PFSK-1 (cell line): ENCODE data around the gene ERCC3.

Source experiments
- FOXP2 ChIP-seq: optimal IDR thresholded peaks from 2 replicates; pipeline ENCODE3; 2011; ENCODE audit warnings: borderline replicate concordance, control low read depth, inconsistent platforms; ENCODE audit not compliant: insufficient read depth; ENCODE audit errors: extremely low read length, extremely low read depth
- POLR2AphosphoS5 ChIP-seq: IDR thresholded peaks from 2 replicates; pipeline ENCODE4 v1.6.1; 2012; ENCODE audit warnings: low read depth, mild to moderate bottlenecking, control low read depth, low read length, moderate library complexity
- SIN3A ChIP-seq: IDR thresholded peaks from 2 replicates; pipeline ENCODE4 v1.6.1; 2012; ENCODE audit warnings: mild to moderate bottlenecking, low read length, moderate library complexity, borderline replicate concordance; ENCODE audit not compliant: insufficient read depth
- TAF1 ChIP-seq: IDR thresholded peaks from 2 replicates; pipeline ENCODE4 v1.6.1; 2012; ENCODE audit warnings: low read length, control low read depth, borderline replicate concordance; ENCODE audit not compliant: insufficient read depth
- TF ChIP-seq, protein P1 (sequence below), 2 experiments: IDR thresholded peaks; 2 replicates each; pipeline versions ENCODE4 v1.6.1 to v1.8.0; 2011 to 2012; ENCODE audit warnings: low read depth in 2 of 2, low read length in 2 of 2, control low read depth in 1 of 2, inconsistent platforms in 1 of 2, mild to moderate bottlenecking in 1 of 2, moderate library complexity in 1 of 2; ENCODE audit not compliant: insufficient read depth in 1 of 2

The ERCC3 gene

DNA sequence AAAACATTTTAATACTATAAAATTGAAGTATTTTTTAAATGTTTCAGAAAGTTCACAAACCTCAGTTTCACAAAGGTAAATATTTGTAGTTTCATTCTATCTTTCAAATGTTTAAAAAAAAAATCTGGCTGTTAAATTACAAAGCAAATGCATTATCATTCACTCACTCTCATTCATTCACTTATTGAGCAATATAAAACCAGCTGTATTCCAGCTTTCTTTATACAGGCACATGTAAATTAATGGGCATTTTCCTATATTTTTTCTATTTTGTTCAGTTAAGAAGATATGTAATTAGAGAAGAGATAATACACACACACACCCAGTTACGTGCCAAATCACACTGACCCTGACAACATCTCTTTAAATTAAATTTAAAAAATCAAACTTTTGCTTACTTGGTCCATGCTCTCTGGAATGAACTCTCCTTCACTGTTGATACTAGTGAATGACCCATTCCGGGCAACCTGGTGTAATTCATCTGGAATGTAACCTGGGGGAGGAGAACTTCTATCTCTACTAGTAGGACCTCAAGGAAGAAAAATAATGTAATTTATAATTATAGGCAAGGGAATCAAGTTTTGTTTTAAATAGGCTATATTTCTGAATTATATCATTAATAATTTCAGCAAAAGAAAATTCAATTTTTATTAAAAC is 32.5 kb upstream of the ERCC3 start:
- TF ChIP-seq POLR2AphosphoS5 (no peak), FOXP2 (no peak), TAF1 (no peak), SIN3A (no peak)
- TF ChIP-seq, protein P1, sequence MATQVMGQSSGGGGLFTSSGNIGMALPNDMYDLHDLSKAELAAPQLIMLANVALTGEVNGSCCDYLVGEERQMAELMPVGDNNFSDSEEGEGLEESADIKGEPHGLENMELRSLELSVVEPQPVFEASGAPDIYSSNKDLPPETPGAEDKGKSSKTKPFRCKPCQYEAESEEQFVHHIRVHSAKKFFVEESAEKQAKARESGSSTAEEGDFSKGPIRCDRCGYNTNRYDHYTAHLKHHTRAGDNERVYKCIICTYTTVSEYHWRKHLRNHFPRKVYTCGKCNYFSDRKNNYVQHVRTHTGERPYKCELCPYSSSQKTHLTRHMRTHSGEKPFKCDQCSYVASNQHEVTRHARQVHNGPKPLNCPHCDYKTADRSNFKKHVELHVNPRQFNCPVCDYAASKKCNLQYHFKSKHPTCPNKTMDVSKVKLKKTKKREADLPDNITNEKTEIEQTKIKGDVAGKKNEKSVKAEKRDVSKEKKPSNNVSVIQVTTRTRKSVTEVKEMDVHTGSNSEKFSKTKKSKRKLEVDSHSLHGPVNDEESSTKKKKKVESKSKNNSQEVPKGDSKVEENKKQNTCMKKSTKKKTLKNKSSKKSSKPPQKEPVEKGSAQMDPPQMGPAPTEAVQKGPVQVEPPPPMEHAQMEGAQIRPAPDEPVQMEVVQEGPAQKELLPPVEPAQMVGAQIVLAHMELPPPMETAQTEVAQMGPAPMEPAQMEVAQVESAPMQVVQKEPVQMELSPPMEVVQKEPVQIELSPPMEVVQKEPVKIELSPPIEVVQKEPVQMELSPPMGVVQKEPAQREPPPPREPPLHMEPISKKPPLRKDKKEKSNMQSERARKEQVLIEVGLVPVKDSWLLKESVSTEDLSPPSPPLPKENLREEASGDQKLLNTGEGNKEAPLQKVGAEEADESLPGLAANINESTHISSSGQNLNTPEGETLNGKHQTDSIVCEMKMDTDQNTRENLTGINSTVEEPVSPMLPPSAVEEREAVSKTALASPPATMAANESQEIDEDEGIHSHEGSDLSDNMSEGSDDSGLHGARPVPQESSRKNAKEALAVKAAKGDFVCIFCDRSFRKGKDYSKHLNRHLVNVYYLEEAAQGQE (IDR thresholded peaks at IDR 0.05; ENCODE audit: insufficient read depth in 1 of 2, low read depth in 2 of 2, low read length in 2 of 2), result no peak

DNA sequence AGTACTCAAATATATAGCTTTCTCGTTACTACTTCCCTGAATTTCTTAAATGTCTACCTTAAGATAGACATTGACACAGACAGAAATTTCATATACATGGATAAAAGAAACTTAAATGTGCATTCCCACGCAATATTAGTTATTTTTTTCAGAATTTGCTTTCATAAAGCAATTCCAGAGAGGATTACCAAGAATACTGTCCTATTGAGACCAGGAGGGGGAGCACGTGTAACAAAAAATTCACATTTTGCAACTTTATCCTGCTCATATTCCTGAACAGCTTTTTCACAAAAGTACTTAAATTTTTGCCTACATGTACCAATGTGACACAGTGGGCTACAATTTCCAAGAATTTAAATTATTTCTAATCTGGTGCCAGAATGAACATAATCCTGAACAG is 30.7 kb upstream of the ERCC3 start:
- TF ChIP-seq POLR2AphosphoS5 (no peak), SIN3A (no peak), TAF1 (no peak), FOXP2 (no peak)
- TF ChIP-seq, protein P1 (IDR thresholded peaks at IDR 0.05; ENCODE audit: insufficient read depth in 1 of 2, low read depth in 2 of 2, low read length in 2 of 2), result no peak

DNA sequence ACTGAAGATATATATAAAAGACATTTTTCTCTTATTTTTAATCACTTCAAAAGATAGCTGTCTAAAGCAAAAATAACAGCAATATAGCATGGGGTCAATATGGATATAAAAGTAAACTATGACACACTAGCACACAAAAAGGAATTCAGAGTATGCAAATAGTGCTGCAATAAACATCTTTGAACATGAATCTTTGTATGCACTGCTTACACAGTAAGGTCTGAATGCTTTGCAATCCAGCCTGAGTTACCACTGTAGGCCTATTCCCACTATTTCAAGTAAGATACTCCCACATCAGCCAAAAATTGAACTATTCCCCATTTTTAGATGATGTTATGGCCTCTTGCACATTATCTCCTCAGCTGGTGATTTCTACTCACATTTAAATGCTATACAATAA is 27.4 kb upstream of the ERCC3 start:
- no peak for TF ChIP-seq TAF1
- TF ChIP-seq POLR2AphosphoS5, result no peak
- TF ChIP-seq, protein P1 (IDR thresholded peaks at IDR 0.05; ENCODE audit: insufficient read depth in 1 of 2, low read depth in 2 of 2, low read length in 2 of 2), result no peak
- no peak for TF ChIP-seq FOXP2
- TF ChIP-seq SIN3A, result no peak

DNA sequence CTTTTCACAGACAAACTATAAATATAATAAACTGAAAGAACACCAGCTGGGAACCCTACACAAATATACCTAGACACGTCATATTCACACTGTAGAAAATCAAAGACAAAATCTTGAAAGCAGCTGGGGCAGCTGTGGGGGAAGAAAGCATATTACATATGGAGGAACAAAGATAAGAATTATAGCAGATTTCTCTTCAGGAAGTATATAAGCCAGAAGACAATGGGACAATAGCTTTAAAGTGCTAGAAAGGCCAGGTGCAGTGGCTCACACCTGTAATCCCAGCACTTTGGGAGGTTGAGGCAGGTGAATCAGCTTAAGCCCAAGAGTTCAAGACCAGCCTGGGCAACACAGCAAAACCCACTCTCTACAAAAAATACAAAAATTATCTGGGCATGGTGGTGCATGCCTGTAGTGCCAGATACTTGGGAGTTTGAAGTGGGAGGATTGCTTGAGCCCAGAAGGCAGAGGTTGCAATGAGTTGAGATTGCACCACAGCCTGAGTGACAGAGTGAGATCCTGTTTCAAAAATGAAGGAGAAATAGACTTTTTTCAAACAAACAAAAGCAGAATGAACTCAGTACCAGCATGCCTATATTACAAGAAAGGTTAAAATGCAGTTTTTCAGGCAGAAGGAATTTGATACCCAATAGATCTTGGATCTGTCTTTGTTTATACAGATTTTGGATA is 26.8 kb upstream of the ERCC3 start:
- TF ChIP-seq POLR2AphosphoS5, result no peak
- no peak for TF ChIP-seq SIN3A
- no peak for TF ChIP-seq TAF1
- no peak for TF ChIP-seq FOXP2
- TF ChIP-seq, protein P1 (IDR thresholded peaks at IDR 0.05; ENCODE audit: insufficient read depth in 1 of 2, low read depth in 2 of 2, low read length in 2 of 2), result no peak

DNA sequence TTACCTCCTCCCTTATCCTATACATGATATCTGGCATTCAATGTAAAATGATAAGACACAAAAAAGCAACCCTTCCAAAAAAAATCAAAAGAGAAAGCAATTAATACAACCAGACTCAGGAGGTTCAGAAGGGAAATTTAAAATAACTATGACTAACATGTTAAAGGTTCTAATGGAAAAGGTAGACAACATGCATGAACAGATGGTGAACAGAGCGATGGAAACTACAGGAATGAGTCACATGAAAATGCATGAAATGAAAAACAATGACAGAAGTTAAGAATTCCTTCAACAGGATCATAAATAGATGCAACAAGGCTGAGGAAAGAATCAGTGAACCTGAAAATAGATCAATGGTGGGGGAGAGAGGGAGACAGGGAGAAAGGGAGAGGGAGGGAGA is 26.1 kb upstream of the ERCC3 start:
- TF ChIP-seq POLR2AphosphoS5 (no peak), FOXP2 (no peak), TAF1 (no peak), SIN3A (no peak)
- TF ChIP-seq, protein P1 (IDR thresholded peaks at IDR 0.05; ENCODE audit: insufficient read depth in 1 of 2, low read depth in 2 of 2, low read length in 2 of 2), result no peak
